GM12878 (cell line): ENCODE data around the gene INSL3. TPM values are rescaled to one million over a fixed set of nuclear protein-coding genes. Genes with fewer than 3 reads are reported as not detected.
"Not testable (repeated sequence)": the region's sequence is repeated elsewhere in the genome, so short reads cannot be mapped to it uniquely, and the experiment has no call there.

Source experiments
- ATAC-seq: fragments of 200-7000 bp; cut with Tn5 transposase; 3 replicates; pipeline ENCODE4 v1.9.1; 2020; ENCODE audit warnings: mild to moderate bottlenecking, moderate library complexity
- BruUV-seq: library from RNA; stranded (reverse); fragments of 400-500 nt; replicated peaks from 2 replicates; lab custom pipeline; 2021; lab: Mats Ljungman, UMichigan
- CTCF ChIA-PET: fragments of 300-600 bp; sonication (Branson Sonifier 250); formaldehyde crosslinking; extraction: SDS; loops from one replicate; lab custom pipeline; 2021; ENCODE audit warnings: inconsistent platforms; lab: Yijun Ruan, JAX
- POLR2A ChIA-PET: fragments of 350-600 bp; formaldehyde crosslinking; extraction: SDS; loops from one replicate; lab custom pipeline; 2021; ENCODE audit warnings: inconsistent platforms; lab: Charles Lee
- RAD21 ChIA-PET: fragments of 300-600 bp; sonication (Branson Sonifier 250); formaldehyde crosslinking; loops from one replicate; lab custom pipeline; 2023; ENCODE audit warnings: antibody characterized with exemption; ENCODE audit not compliant: unreplicated experiment; lab: Charles Lee
- SMC1A ChIA-PET: fragments of 300-600 bp; sonication (Branson Sonifier 250); formaldehyde crosslinking; loops from one replicate; lab custom pipeline; 2023; ENCODE audit not compliant: unreplicated experiment, uncharacterized antibody; lab: Charles Lee
- DNase-seq: peaks from one replicate; pipeline ENCODE4 v3.0.0-alpha.2; 2011; ENCODE audit warnings: low read depth, low spot score
- FAIRE-seq: peaks from 3 replicates; lab custom pipeline; 2011; peaks lifted over from hg19 to GRCh38; lab: Jason Lieb, UNC
- H2AFZ ChIP-seq: 2 replicates; pipeline ENCODE4 v1.6.0; 2011; ENCODE audit warnings: low read depth, low read length, control low read depth; ENCODE audit not compliant: control insufficient read depth
- H3K27ac ChIP-seq: 2 replicates; pipeline ENCODE4 v1.5.1; 2011; ENCODE audit warnings: control low read depth; ENCODE audit not compliant: control insufficient read depth, insufficient read depth
- H3K27me3 ChIP-seq, 2 experiments: replicated peaks in 1 of 2; 2 replicates each; pipeline versions ENCODE4 v1.6.0 to v1.6.1; 2011; ENCODE audit warnings: low read length in 1 of 2; ENCODE audit not compliant: control insufficient read depth in 2 of 2, insufficient read depth in 2 of 2
- H3K36me3 ChIP-seq, 2 experiments: 2 replicates each; pipeline ENCODE4 v1.5.1; 2011; ENCODE audit warnings: low read length in 1 of 2; ENCODE audit not compliant: control insufficient read depth in 2 of 2, insufficient read depth in 2 of 2
- H3K4me1 ChIP-seq: 2 replicates; pipeline ENCODE4 v1.6.1; 2011; ENCODE audit warnings: mild to moderate bottlenecking, low read length, moderate library complexity, mixed read lengths; ENCODE audit not compliant: control insufficient read depth, insufficient read depth
- H3K4me2 ChIP-seq: 2 replicates; pipeline ENCODE4 v1.6.0; 2011; ENCODE audit warnings: control low read depth; ENCODE audit not compliant: control insufficient read depth, insufficient read depth
- H3K4me3 ChIP-seq: fragments of 200-600 bp; sonication (generic); 2 replicates; pipeline ENCODE4 v1.5.1; 2016
- H3K79me2 ChIP-seq: 2 replicates; pipeline ENCODE4 v1.6.0; 2011; ENCODE audit warnings: low read length; ENCODE audit not compliant: control insufficient read depth, insufficient read depth
- H3K9ac ChIP-seq: 2 replicates; pipeline ENCODE4 v1.8.0; 2011; ENCODE audit warnings: low read length, control low read depth, mixed read lengths; ENCODE audit not compliant: control insufficient read depth, insufficient read depth
- H3K9me3 ChIP-seq: replicated peaks from 3 replicates; pipeline ENCODE4 v1.5.1; 2011; ENCODE audit warnings: mild to moderate bottlenecking, low read length; ENCODE audit not compliant: control insufficient read depth, insufficient read depth
- H4K20me1 ChIP-seq: 2 replicates; pipeline ENCODE4 v1.6.0; 2011; ENCODE audit not compliant: control insufficient read depth, insufficient read depth
- CBFB ChIP-seq: IDR thresholded peaks from 2 replicates; pipeline ENCODE4 v1.6.1; 2016; ENCODE audit warnings: antibody characterized with exemption, low read depth
- CEBPB ChIP-seq, 2 experiments: fragments of 150-350 bp in 1 of 2; IDR thresholded peaks; 2 replicates each; pipeline ENCODE4 v1.6.1; 2012 to 2014; ENCODE audit warnings: low read depth in 2 of 2, low read length in 2 of 2, borderline replicate concordance in 1 of 2, inconsistent platforms in 1 of 2
- EGR1 ChIP-seq, 2 experiments: IDR thresholded peaks; 1 replicate in 1 of 2; 2 replicates in 1 of 2; pipeline ENCODE4 v1.6.1; 2011 to 2012; ENCODE audit warnings: low read depth in 2 of 2, low read length in 2 of 2, borderline replicate concordance in 1 of 2, mild to moderate bottlenecking in 1 of 2, moderate library complexity in 1 of 2
- FOS ChIP-seq: IDR thresholded peaks from 3 replicates; pipeline ENCODE4 v1.6.1; 2011; ENCODE audit warnings: borderline replicate concordance; ENCODE audit not compliant: insufficient read length; ENCODE audit errors: extremely low read depth
- NR2C2 ChIP-seq: IDR thresholded peaks from 2 replicates; pipeline ENCODE4 v1.6.1; 2011; ENCODE audit warnings: borderline replicate concordance, low read depth; ENCODE audit not compliant: control insufficient read depth, insufficient read length
- NRF1 ChIP-seq: conservative IDR thresholded peaks from 2 replicates; pipeline ENCODE4 v1.6.1; 2011; ENCODE audit warnings: mild to moderate bottlenecking, low read depth, low read length, improper control_type of control experiment
- PAX8 ChIP-seq: fragments of 450-650 bp; IDR thresholded peaks from 2 replicates; pipeline ENCODE4 v1.6.1; 2017; ENCODE audit warnings: mild to moderate bottlenecking, moderate library complexity
- RCOR1 ChIP-seq: conservative IDR thresholded peaks from 2 replicates; pipeline ENCODE4 v1.6.1; 2012; ENCODE audit warnings: low read depth, low read length, improper control_type of control experiment
- SIX5 ChIP-seq: IDR thresholded peaks from 2 replicates; pipeline ENCODE4 v1.6.1; 2011; ENCODE audit warnings: mild to moderate bottlenecking, low read depth, low read length, moderate library complexity; ENCODE audit not compliant: severe bottlenecking
- SMAD5 ChIP-seq: IDR thresholded peaks from 2 replicates; pipeline ENCODE4 v1.6.1; 2016; ENCODE audit warnings: antibody characterized with exemption, low read depth
- WGBS: methylation state at CpG from one replicate; pipeline ENCODE4 v1.1.6; 2016; ENCODE audit warnings: low lambda C conversion rate; ENCODE audit not compliant: insufficient replicate concordance, insufficient coverage; ENCODE audit errors: missing lambda C conversion rate; 5-methylcytosine and 5-hydroxymethylcytosine counted together
- in situ Hi-C: fragments of 300-500 bp; cut with MboI; formaldehyde crosslinking; loops from 9 replicates; pipeline ENCODE4 v1.14.3; 2018; ENCODE audit warnings: mixed read lengths
- intact Hi-C: fragments of 100-400 bp; cut with micrococcal nuclease; formaldehyde crosslinking; loops from one replicate; pipeline ENCODE4 v1.14.2; 2022; ENCODE audit not compliant: unreplicated experiment
- polyA plus RNA-seq, 11 experiments: library from polyadenylated mRNA; depleted of rRNA in 4 of 11; unstranded in 6 of 11; stranded (reverse) in 5 of 11; fragments of >200 nt; fragmentation: Nextera tagmentation in 4 of 11; fragmentation: Illumina TruSeq in 1 of 11; extraction: Ambion mirVana in 4 of 11; extraction: Trizol in 1 of 11; gene quantifications; 1 replicate in 1 of 11; 2 replicates in 10 of 11; pipeline versions ENCODE4 v1.2.1 to v1.2.3, GENCODE V29; 2011 to 2016; ENCODE audit warnings: inconsistent platforms in 2 of 11, missing spikeins in 2 of 11, low read depth in 1 of 11
- total RNA-seq, 4 experiments: library from RNA; depleted of rRNA in 3 of 4; stranded (reverse); fragments of >200 nt in 3 of 4; fragmentation: Illumina TruSeq in 1 of 4; extraction: Trizol in 1 of 4; gene quantifications; 2 replicates each; pipeline versions ENCODE4 v1.2.1 to v1.2.3, GENCODE V29; 2013 to 2021

The INSL3 gene
- total and polyA plus RNA-seq, 10 of the 15 experiments (the other 5 are each of a cell fraction or from before 2014, with no cell fraction given) = 0.27 to 1.9 (median 0.70) TPM

- Histone ChIP-seq H4K20me1 (no peaks in the 10 kb centered on the region), H3K27me3 (no peaks in the 10 kb centered on the region; a peak in 2 of 4 replicates), H3K9me3 (no peaks in the 10 kb centered on the region), H3K4me2 (no peak overlapping the region), H3K79me2 (no peaks in the 10 kb centered on the region), H2AFZ (no peak overlapping the region), H3K27ac (no peak overlapping the region), H3K9ac (no peak overlapping the region), H3K4me1 (no peaks in the 10 kb centered on the region), H3K36me3 (no peaks in the 10 kb centered on the region), H3K4me3 (no peak overlapping the region)
- no peak for FAIRE-seq
- ChIA-PET CTCF (interaction anchor here (0.9 to 1.6 kb wide), 3 partner anchors 41 to 136 kb away, joined by 3 to 5 read pairs (median 3); no protein-coding TSS in a partner anchor), RAD21 (no interaction called here), POLR2A (interaction anchor here (0.6 kb wide), 1 partner anchor 21 kb away, joined by 4 read pairs; no protein-coding TSS in a partner anchor), SMC1A (interaction anchor here (0.6 to 1.1 kb wide), 2 partner anchors 52 to 361 kb away, joined by 3 read pairs; no protein-coding TSS in a partner anchor)
- in situ Hi-C loops = no loop called here
- no peak for DNase-seq
- no peak for TF ChIP-seq NRF1
- TF ChIP-seq EGR1 (IDR thresholded peaks at IDR 0.05; ENCODE audit: borderline replicate concordance in 1 of 2, low read depth in 2 of 2, low read length in 2 of 2) = no peak
- TF ChIP-seq CBFB = no peak
- no peak for TF ChIP-seq SIX5
- no peak for TF ChIP-seq FOS
- no peak for TF ChIP-seq RCOR1
- no peak for TF ChIP-seq CEBPB (IDR thresholded peaks at IDR 0.05; ENCODE audit: borderline replicate concordance in 1 of 2, low read depth in 2 of 2, low read length in 2 of 2)
- no peak for TF ChIP-seq PAX8
- no peak for TF ChIP-seq NR2C2
- no peak for TF ChIP-seq SMAD5
- WGBS = 24% methylated on average over 12 of the region's 12 CpGs
- intact Hi-C loops = no loop called here
- ATAC-seq = no peak
- no TSS peak for BruUV-seq
These were observed 19.0 kb downstream of the INSL3 start for GRCh38 chr19:17802137-17802858.

DNA sequence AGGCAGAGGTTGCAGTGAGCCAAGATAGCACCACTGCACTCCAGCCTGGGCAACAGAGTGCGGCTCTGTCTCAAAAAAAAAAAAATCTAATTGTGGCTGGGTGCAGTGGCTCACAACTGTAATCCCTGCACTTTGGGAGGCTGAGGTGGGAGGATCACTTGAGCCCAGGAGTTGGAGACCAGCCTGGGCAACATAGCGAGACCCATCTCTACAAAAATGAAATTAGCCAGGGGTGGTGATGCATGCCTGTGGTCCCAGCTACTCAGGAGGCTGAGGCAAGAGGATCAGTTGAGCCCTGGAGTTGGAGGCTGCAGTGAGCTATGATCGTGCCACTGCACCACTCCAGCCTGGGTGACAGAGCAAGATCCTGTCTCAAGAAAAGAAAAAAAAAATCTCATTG lies 22.7 kb downstream of the INSL3 start:
- SMC1A ChIA-PET, H3K4me2 ChIP-seq, H3K79me2 ChIP-seq: not testable (repeated sequence)

More for the DNA sequence above, 22.7 kb downstream of the INSL3 start:
- H3K27me3 ChIP-seq, H4K20me1 ChIP-seq, H3K4me1 ChIP-seq, intact Hi-C loops, H3K27ac ChIP-seq, H3K9ac ChIP-seq, in situ Hi-C loops, H3K9me3 ChIP-seq, FAIRE-seq, H3K36me3 ChIP-seq, H3K4me3 ChIP-seq, H2AFZ ChIP-seq, DNase-seq, BruUV-seq, ATAC-seq: not testable (repeated sequence)
- 30% methylated on average over 3 of the region's 3 CpGs for WGBS
- POLR2A ChIA-PET = interaction anchor here (0.6 kb wide), 1 partner anchor 17 kb away, joined by 5 read pairs; no protein-coding TSS in a partner anchor
- RAD21 ChIA-PET = interaction anchor here (0.7 kb wide), 1 partner anchor 63 kb away, joined by 3 read pairs; no protein-coding TSS in a partner anchor
- CTCF ChIA-PET = interaction anchor here (1.4 kb wide), 1 partner anchor 303 kb away, joined by 3 read pairs; no protein-coding TSS in a partner anchor
